ENCODE data around the gene EEF1G.
"Not testable (repeated sequence)": the region's sequence is repeated elsewhere in the genome, so short reads cannot be mapped to it uniquely, and the experiment has no call there.

EEF1G gene

DNA sequence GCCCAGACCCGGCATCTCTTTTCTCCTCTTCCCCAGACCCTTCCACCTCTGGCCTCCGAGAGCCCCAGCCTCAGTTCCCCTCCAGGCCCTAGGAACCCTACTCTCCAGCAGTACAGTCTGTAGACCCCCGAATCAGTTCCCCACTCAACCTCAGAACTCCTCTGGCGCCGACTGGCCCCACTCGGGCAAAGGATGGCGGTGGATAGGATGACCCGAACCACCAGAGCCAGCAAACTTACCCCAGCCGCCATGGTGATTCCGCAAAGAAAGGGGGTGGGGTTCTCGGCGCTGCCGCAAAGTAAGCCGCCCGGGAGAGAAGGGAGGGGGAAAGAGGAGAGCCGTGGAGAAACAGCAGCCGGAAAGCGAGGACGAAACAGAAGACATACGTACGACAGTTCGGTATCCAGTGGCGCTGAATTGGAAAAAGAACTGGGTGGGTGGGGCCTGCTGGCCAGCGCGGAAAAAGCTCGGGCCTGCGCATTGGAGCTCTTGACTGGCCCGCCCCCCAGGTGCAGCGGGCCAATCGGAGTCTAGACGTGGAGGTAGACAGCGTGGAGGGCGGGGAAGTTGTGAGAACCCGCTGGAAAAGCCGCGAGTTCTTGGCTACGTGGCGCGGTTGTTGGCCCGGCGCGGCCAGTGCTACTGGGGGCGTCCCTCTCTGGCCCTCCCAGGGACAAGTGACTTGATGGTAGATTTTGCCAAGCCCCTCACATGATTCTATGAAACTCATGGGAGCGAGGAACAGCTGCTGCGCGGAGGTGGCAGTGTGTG lies at the start of gene EEF1G:
EEF1G (minus strand) TSS at position 300 of the 771 bp plus-strand sequence; CDS start at position 251, 49 bp downstream.
- peak; percentile 95 for DNase-seq

DNA sequence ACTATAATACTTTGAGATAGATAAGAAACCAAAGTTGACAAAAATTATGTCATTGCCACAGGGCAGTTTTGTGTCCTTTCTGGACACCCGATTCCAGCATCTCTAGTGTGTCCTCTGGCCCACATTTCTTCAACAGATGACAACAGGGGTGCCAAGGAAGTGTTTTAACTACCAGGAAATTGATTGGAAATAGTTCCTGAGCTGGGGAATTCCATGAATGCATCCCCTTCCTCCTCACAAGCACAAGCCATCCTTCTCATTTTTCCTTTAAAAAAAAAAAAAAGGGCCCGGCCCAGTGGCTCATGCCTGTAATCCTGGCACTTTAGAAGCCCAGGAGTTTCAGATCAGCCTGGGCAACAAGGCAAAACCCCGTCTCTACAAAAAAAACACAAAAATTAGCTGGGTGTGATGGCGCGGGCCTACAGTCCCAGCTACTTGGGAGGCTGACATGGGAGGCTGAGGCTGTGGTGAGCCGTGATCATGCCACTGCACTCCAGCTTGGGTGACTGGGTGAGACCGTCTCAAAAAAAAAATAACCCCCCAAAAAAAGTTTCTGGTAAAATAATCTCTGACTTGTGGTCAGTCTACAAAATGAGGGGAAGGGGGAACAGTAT lies 48.9 kb upstream of the EEF1G start:
- no peak for DNase-seq

DNA sequence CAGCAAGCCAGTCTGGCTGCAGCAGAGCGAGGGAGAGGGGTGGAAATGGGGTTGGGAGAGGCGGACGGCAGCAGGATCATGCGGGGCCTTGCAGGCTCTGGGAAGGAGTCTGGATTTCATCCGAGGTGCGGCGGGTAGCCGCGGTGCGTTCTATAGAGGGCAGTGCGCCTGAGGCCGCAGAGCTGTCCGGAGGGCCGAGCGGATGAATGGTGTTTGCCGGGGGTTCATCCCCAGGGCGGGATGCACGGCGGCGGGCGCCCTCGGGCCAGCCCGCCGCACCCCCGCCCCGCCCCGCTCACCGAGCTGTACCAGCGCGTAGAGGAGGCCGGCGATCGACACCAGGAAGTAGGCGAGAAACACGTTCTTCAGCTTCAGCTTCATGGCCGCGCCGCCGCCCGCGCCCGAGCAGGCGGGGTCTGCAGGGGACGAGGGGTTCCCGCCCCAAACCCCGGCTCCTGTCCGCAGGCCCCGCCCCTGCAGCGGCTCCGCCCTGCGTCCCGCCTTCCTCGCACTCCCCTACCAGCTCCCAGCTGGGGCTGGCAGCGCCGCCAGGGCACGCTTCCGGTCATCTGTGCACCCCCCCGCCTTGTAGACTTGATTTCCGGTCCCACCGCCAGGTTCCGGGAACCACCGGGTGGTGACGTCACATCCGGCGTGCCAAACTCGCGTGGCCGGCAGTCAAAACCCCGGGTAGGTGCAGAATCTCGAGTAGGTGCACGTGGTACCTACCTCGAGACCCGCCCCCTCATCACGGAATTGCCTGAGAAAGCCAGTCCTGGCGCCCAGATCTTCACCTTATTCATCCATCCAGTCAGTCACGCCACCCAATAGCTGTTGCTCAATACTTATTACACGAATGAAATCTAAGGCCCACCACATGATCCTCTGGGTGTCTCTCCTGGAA lies 48.1 kb upstream of the EEF1G start, which contains the start of gene B3GAT3:
B3GAT3 (minus strand) TSS at position 420 of the 904 bp plus-strand sequence; CDS start at position 381, 39 bp downstream.
- DNase-seq = peak; percentile 94

- DNase-seq = no peak
Observed at GRCh38 chr11:62621027-62621566, 47.4 kb upstream of the EEF1G start.

DNA sequence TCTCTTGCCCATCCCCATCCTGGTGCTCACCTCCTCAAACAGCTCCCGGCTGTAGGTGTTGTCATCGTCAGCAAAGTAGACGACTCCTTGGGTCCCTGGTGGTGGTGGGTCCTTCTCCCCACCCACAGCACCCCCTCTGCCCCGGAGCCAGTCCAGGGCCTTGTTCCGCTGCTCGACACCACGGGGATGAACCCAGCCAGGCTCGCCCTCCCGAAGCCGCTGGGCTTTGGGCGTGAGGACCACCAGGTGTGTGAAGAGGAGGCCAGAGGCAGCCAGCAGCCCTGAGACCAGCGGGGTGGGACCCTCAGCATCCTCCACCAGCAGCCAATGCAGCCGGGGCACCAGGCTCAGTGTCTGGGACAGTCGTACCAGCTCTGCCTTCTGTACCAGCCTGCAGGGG lies 43.3 kb upstream of the EEF1G start:
- DNase-seq = not testable (repeated sequence)

GRCh38 chr11:62615521-62615920 lies 41.8 kb upstream of the EEF1G start:
- DNase-seq = no peak

GRCh38 chr11:62614275-62614674 lies 40.6 kb upstream of the EEF1G start:
- DNase-seq = peak; percentile 62

DNA sequence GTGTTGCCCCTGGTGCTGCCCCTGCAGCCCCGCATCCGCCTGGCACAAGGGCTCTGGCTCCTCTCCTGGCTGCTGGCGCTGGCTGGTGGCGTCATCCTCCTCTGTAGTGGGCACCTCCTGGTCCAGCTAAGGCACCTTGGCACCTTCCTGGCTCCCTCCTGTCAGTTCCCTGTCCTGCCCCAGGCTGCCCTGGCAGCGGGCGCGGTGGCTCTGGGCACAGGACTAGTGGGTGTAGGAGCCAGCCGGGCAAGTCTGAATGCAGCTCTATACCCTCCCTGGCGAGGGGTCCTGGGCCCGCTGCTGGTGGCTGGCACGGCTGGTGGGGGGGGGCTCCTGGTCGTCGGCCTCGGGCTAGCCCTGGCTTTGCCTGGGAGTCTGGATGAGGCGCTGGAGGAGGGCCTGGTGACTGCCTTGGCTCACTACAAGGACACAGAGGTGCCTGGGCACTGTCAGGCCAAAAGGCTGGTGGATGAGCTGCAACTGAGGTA lies 39.6 kb upstream of the EEF1G start:
- no peak for DNase-seq

- peak; percentile 87 for DNase-seq
Observed at GRCh38 chr11:62612366-62613290, 38.9 kb upstream of the EEF1G start, which contains the start of the genes EML3 and ROM1. TSS of gene EML3 (minus strand) at chr11:62612775. CDS start at chr11:62612457, 318 bp downstream. TSS of gene ROM1 (plus strand) at chr11:62613257. CDS start at chr11:62613282, 25 bp downstream.

DNA sequence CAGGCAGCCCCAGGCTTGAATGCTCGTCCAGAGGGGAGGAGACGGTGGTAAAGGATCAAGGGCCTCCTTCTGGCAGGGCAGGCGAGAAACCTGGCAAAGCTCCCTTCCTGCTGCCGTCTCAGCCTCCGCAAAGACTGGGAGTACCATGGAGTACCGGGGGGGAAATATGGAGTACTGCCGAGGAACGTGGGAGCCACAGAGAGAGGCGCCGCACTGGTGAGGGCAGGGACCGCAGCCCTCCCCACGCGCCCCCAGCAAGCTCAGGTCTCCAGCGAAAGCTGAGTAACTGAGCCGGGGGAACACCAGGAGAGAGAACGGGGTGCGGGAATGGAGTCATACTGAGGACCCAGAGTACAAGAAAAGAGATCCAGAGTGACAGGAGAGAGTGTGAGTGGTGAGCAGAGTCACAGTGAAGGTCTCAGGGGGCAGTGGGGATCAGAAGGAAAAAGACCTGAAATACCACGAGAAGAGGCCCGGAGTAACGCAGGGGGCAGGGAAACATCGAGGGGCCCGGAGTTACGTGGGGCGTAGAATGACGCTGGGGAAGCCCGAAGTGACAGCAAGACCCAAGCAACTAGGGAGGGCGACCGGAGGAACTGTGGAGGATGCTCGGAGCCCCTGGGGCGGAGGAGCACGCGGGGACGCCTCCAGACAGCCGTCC lies 38.1 kb upstream of the EEF1G start:
- DNase-seq = peak; percentile 61

- no peak for DNase-seq
Observed at GRCh38 chr11:62610814-62611704, 37.4 kb upstream of the EEF1G start.

GRCh38 chr11:62610403-62610802 lies 36.7 kb upstream of the EEF1G start:
- DNase-seq = no peak

- DNase-seq = no peak
Observed at GRCh38 chr11:62608776-62609175, 35.1 kb upstream of the EEF1G start.

DNA sequence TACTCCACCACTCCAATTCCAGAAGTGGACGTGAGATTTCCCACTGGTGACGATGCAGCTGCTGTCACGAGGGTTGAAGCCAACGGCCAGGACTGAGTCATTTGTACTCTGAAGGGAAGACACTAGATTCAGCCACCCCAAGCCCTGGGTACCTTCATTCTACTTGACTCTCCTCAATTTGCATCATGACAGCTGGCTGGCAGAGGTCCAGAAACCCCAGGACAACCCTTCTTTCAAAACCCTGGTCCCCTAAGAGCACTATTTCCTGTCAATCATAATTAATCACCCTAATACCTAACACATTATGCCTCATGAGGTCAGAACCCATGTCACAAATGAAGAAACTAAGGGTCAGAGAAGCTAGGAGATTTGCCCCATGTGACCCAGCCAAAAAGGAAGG lies 34.0 kb upstream of the EEF1G start:
- DNase-seq = no peak

DNA sequence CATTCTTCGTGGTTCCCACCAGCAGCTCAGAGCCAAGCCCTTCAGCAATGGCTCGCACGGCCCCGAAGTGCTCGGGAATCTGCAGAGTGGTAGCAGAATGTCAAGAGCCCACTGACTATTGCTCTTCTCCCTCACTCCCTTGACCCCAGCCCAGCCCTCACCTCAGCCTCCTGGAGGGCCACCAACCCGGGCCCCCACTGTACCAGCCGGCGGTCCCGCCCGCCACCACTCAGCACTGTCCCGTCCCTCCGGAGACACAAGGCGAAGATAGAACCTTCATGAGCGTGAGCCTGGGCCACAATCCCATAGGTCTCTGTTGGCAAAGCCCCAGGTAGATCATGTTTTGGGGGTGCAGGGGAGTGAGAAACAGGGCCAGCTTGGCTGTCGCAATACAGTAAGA lies 32.2 kb upstream of the EEF1G start:
- DNase-seq = no peak

DNA sequence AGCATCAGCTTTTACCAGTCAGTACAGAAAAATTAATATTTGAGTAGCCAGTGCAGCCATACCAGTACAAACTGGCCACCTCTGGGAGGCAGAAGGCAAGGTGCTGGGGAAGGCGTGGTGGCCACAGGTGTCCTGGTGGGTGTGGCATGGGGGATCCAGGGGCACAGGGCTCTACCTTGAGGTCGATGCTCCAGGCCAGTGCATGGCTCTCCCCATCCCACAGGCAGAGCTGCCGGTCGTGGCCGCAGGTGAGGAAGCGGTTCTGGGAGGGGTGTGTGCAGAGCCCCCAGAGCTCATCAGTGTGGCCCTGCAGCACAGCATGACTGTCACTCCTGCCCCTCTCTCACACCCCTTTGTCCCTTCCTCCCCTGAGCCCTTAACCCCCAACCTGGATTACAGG lies 31.8 kb upstream of the EEF1G start:
- no peak for DNase-seq

GRCh38 chr11:62604460-62605120 lies 30.9 kb upstream of the EEF1G start:
- DNase-seq = no peak

GRCh38 chr11:62603776-62604299 lies 30.1 kb upstream of the EEF1G start:
- DNase-seq = no peak

GRCh38 chr11:62603072-62603408 lies 29.3 kb upstream of the EEF1G start:
- DNase-seq = no peak

Data from stimulated activated CD4-positive, alpha-beta T cell treated with anti-CD3 and anti-CD28 coated beads, Interleukin-4, amount 100 ng/mL, for 1 hour (primary cell).